ENCODE measurements around the gene MS4A18.

Gene MS4A18

DNA sequence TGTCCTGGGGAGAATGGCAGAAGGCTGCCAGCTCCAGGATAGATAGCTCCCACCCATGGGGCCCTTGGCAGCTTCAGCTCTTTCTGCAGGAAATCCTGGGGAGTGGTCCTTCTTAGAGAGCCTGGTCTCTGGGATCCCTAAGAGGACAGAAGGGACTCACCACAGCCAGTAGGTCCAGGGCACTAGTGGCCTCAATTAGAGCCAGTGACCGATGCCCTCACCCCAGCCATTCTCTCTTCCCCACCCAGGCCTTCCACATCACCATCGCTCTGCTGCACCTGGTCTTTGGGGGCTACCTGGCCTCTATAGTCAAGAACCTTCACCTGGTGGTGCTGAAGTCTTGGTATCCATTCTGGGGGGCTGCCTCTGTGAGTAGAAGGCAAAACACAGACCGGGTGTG lies 66.2 kb downstream of the MS4A18 start:
- no peak for DNase-seq

DNA sequence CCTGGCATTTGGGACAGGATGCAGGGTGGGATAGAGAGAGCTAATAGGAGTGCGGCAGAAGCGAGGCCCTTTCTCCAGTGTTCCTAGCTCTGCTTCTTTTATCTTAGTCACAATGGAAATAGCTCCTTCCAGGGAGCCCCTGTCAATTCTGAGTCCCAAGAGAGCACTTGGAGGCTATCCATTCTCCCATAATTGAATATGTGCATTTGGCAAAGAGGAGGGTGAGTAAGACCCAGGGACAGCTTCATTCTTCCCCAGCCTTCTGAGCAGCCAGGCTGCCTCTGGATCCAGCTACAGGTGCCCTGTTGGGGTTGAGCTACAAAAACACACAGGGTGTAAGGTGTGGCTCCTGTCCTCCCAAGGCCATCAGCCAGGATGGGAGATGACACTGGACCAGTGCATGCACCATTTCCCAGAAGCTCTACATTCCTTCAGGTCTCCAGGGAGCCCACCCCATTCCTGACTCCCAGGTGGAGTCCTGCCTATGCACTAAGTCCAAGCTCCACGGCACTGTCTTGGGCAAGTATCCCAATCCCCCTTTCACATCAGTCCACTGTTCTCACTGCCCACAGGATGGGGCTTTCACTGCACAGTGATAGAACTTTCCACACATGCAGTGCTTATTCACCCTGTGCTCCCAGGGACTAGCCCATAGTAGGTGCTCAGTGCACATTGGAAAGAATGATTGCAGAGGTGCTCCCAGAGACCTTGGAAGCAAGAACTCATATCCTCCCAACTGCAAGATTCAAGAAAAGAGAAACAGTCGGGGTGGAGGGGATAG lies 66.8 kb downstream of the MS4A18 start:
- no peak for DNase-seq

DNA sequence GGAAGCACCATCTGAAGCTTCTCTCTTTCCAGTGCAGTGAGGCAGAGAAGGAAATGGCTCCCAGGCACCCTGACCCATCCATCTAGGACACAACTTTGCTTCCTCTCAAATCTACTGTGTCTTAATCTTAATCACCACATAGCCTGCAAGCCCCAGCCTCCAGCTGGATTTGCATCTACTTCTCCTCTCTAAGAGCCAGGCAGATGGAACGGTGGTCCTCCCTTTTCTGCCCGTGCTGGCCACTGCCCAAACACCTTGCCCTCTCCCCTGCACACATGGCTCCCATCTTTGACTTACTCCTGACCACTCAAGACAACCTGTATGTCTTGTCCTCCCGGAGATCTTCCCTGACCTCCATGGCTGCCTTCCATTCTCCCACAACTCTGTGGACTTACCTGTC lies 68.0 kb downstream of the MS4A18 start:
- DNase-seq, result no peak
